ENCODE measurements around the gene KDM3A. TPM values are rescaled to one million over a fixed set of nuclear protein-coding genes. Genes with fewer than 3 reads are reported as not detected.

Gene KDM3A
- total RNA-seq, 1 donor from 2014 or later, result 76.2 TPM

DNA sequence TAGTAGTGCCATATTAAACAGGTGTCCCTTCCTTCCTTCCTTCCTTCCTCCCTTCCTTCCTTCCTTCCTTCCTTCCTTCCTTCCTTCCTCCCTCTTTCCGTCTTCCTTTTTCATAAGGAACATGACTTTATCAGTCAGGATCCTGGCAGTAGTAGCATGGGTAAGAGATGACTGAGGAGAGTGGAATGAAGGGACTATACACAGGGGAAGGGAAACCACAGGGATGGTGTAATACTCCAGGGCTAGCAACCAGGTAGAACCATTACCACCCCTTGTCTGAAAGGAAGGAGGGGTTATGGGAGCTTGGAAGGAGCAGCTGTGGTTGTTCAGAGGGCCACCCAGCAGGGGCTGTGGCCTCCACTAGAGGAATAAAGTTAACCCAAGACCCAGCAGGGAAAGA lies 23.2 kb upstream of the KDM3A start:
- Histone ChIP-seq H3K9me3 (ENCODE audit: insufficient read depth, low read depth, low read length) (no peaks in the 10 kb centered on the region), H3K36me3 (ENCODE audit: insufficient read depth, low read length) (no peaks in the 10 kb centered on the region), H3K27me3 (ENCODE audit: insufficient read depth, low read length) (peaks cover 12% of the 10 kb centered on the region), H4K20me1 (ENCODE audit: insufficient read depth, low read length) (no peaks in the 10 kb centered on the region), H3K27ac (ENCODE audit: low read depth, low read length) (no peak overlapping the region), H3K4me1 (ENCODE audit: insufficient read depth, low read length) (no peaks in the 10 kb centered on the region), H3K9ac (ENCODE audit: low read length) (no peak overlapping the region), H3K79me2 (ENCODE audit: insufficient read depth, low read length) (no peaks in the 10 kb centered on the region), H2AFZ (ENCODE audit: low read depth, low read length) (no peak overlapping the region), H3K4me2 (ENCODE audit: low read length) (no peak overlapping the region), H3K4me3 (ENCODE audit: insufficient read depth, low read depth, low read length) (no peak overlapping the region)
- H3K36me3 Mint-ChIP-seq (ENCODE audit: low read depth, unreplicated experiment), result no peaks in the 10 kb centered on the region
- FAIRE-seq, result no peak
- peak overlapping the region; percentile 65 for H3K27ac Mint-ChIP-seq (ENCODE audit: unreplicated experiment)
- H3K9me3 Mint-ChIP-seq (ENCODE audit: unreplicated experiment), result peaks cover 2% of the 10 kb centered on the region
- peaks cover 6% of the 10 kb centered on the region for H3K4me1 Mint-ChIP-seq (ENCODE audit: low read depth, unreplicated experiment)
- peak overlapping the region; percentile 16 for H3K4me3 Mint-ChIP-seq (ENCODE audit: unreplicated experiment)
- DNase-seq (ENCODE audit: low read depth), result peak; percentile 49
- H3K27me3 Mint-ChIP-seq (ENCODE audit: low read depth, unreplicated experiment), result peaks cover 6% of the 10 kb centered on the region
- TF ChIP-seq, protein P1, sequence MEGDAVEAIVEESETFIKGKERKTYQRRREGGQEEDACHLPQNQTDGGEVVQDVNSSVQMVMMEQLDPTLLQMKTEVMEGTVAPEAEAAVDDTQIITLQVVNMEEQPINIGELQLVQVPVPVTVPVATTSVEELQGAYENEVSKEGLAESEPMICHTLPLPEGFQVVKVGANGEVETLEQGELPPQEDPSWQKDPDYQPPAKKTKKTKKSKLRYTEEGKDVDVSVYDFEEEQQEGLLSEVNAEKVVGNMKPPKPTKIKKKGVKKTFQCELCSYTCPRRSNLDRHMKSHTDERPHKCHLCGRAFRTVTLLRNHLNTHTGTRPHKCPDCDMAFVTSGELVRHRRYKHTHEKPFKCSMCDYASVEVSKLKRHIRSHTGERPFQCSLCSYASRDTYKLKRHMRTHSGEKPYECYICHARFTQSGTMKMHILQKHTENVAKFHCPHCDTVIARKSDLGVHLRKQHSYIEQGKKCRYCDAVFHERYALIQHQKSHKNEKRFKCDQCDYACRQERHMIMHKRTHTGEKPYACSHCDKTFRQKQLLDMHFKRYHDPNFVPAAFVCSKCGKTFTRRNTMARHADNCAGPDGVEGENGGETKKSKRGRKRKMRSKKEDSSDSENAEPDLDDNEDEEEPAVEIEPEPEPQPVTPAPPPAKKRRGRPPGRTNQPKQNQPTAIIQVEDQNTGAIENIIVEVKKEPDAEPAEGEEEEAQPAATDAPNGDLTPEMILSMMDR (IDR thresholded peaks at IDR 0.05; ENCODE audit: insufficient read depth, low read depth, low read length), result no peak
- no peak for TF ChIP-seq EZH2 (IDR thresholded peaks at IDR 0.05; ENCODE audit: insufficient read depth, low read length)

DNA sequence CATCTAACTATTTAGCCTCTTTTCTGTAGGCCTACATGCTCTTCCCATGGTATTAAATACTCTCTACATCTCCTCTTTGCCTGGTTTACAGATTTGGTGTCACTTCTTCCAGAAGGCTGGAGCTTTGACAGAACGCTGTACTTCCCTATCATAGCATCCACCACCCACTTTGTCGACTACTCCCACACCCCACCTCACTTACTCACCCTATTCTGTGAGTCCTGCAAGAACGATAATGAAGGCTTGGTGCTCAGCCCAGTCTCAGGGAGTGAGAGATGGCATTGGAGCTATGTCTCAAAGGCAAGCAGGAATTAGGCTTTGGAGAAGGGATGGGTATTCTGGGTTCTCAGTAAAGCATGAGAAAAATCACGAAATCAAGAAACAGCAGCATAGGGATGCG lies 20.3 kb upstream of the KDM3A start:
- Histone ChIP-seq H4K20me1 (ENCODE audit: insufficient read depth, low read length) (no peaks in the 10 kb centered on the region), H3K9ac (ENCODE audit: low read length) (no peak overlapping the region), H3K27ac (ENCODE audit: low read depth, low read length) (no peak overlapping the region), H3K36me3 (ENCODE audit: insufficient read depth, low read length) (no peaks in the 10 kb centered on the region), H3K4me1 (ENCODE audit: insufficient read depth, low read length) (no peaks in the 10 kb centered on the region), H3K4me2 (ENCODE audit: low read length) (no peak overlapping the region), H3K9me3 (ENCODE audit: insufficient read depth, low read depth, low read length) (no peaks in the 10 kb centered on the region), H2AFZ (ENCODE audit: low read depth, low read length) (no peak overlapping the region), H3K4me3 (ENCODE audit: insufficient read depth, low read depth, low read length) (no peak overlapping the region), H3K79me2 (ENCODE audit: insufficient read depth, low read length) (no peaks in the 10 kb centered on the region), H3K27me3 (ENCODE audit: insufficient read depth, low read length) (peaks cover 13% of the 10 kb centered on the region)
- Mint-ChIP-seq H3K27me3 (ENCODE audit: low read depth, unreplicated experiment) (peaks cover 8% of the 10 kb centered on the region), H3K4me1 (ENCODE audit: low read depth, unreplicated experiment) (peaks cover 6% of the 10 kb centered on the region), H3K36me3 (ENCODE audit: low read depth, unreplicated experiment) (no peaks in the 10 kb centered on the region), H3K27ac (ENCODE audit: unreplicated experiment) (no peak overlapping the region), H3K9me3 (ENCODE audit: unreplicated experiment) (peaks cover 2% of the 10 kb centered on the region), H3K4me3 (ENCODE audit: unreplicated experiment) (no peak overlapping the region)
- no peak for DNase-seq (ENCODE audit: low read depth)
- TF ChIP-seq EZH2 (IDR thresholded peaks at IDR 0.05; ENCODE audit: insufficient read depth, low read length), result no peak
- TF ChIP-seq, protein P1 (IDR thresholded peaks at IDR 0.05; ENCODE audit: insufficient read depth, low read depth, low read length), result no peak
- FAIRE-seq, result no peak

GRCh38 chr2:86426271-86426670 lies 14.9 kb upstream of the KDM3A start:
- Histone ChIP-seq H3K9me3 (ENCODE audit: insufficient read depth, low read depth, low read length) (no peaks in the 10 kb centered on the region), H3K4me3 (ENCODE audit: insufficient read depth, low read depth, low read length) (no peak overlapping the region), H3K27ac (ENCODE audit: low read depth, low read length) (no peak overlapping the region), H3K9ac (ENCODE audit: low read length) (no peak overlapping the region), H3K27me3 (ENCODE audit: insufficient read depth, low read length) (peaks cover 12% of the 10 kb centered on the region), H3K4me2 (ENCODE audit: low read length) (no peak overlapping the region), H3K36me3 (ENCODE audit: insufficient read depth, low read length) (no peaks in the 10 kb centered on the region), H4K20me1 (ENCODE audit: insufficient read depth, low read length) (no peaks in the 10 kb centered on the region), H3K79me2 (ENCODE audit: insufficient read depth, low read length) (no peaks in the 10 kb centered on the region), H2AFZ (ENCODE audit: low read depth, low read length) (no peak overlapping the region), H3K4me1 (ENCODE audit: insufficient read depth, low read length) (no peaks in the 10 kb centered on the region)
- H3K27ac Mint-ChIP-seq (ENCODE audit: unreplicated experiment), result no peak overlapping the region
- H3K4me3 Mint-ChIP-seq (ENCODE audit: unreplicated experiment), result no peak overlapping the region
- no peaks in the 10 kb centered on the region for H3K4me1 Mint-ChIP-seq (ENCODE audit: low read depth, unreplicated experiment)
- TF ChIP-seq EZH2 (IDR thresholded peaks at IDR 0.05; ENCODE audit: insufficient read depth, low read length), result no peak
- TF ChIP-seq, protein P1 (IDR thresholded peaks at IDR 0.05; ENCODE audit: insufficient read depth, low read depth, low read length), result no peak
- peaks cover 5% of the 10 kb centered on the region for H3K27me3 Mint-ChIP-seq (ENCODE audit: low read depth, unreplicated experiment)
- no peaks in the 10 kb centered on the region for H3K36me3 Mint-ChIP-seq (ENCODE audit: low read depth, unreplicated experiment)
- DNase-seq (ENCODE audit: low read depth), result no peak
- H3K9me3 Mint-ChIP-seq (ENCODE audit: unreplicated experiment), result peaks cover 4% of the 10 kb centered on the region
- no peak for FAIRE-seq

Data from astrocyte (in vitro differentiated cells and primary cell).